Ovary (tissue), 3 donors: ENCODE results near the gene SGK1.

ENCODE experiments used
- CTCF ChIP-seq, 3 donors: fragments of 450-650 bp in 2 of 3; fragments of 200-600 bp in 1 of 3; IDR thresholded peaks; one replicate each; pipeline versions ENCODE4 v1.5.1 to v1.8.0; 2016 to 2022; ENCODE audit warnings: antibody characterized with exemption in 3 of 3, mild to moderate bottlenecking in 1 of 3
- EP300 ChIP-seq: sonication (generic); formaldehyde crosslinking; IDR thresholded peaks from one replicate; pipeline ENCODE4 v1.6.1; 2017; ENCODE audit warnings: antibody characterized with exemption
- POLR2A ChIP-seq: fragments of 450-650 bp; IDR thresholded peaks from one replicate; pipeline ENCODE4 v1.6.1; 2017; ENCODE audit warnings: antibody characterized with exemption, mild to moderate bottlenecking, moderate library complexity
- donor health status: DM: no; HTN: no; CAD: no.

GRCh38 chr6:134171517-134171916 lies 146.4 kb downstream of the SGK1 start:
- no peak for TF ChIP-seq POLR2A
- TF ChIP-seq CTCF (IDR thresholded peaks at IDR 0.05) = no peak
- no peak for TF ChIP-seq EP300
